Measurements from ENCODE around the gene MYLK4. TPM values are rescaled to one million over a fixed set of nuclear protein-coding genes. Genes with fewer than 3 reads are reported as not detected.

Gene MYLK4
- total and polyA plus RNA-seq, 2 of the 13 experiments (the other 11 are each of a cell fraction or from before 2014, with no cell fraction given) = 0.26 to 0.29 TPM

- TF ChIP-seq, protein P1, sequence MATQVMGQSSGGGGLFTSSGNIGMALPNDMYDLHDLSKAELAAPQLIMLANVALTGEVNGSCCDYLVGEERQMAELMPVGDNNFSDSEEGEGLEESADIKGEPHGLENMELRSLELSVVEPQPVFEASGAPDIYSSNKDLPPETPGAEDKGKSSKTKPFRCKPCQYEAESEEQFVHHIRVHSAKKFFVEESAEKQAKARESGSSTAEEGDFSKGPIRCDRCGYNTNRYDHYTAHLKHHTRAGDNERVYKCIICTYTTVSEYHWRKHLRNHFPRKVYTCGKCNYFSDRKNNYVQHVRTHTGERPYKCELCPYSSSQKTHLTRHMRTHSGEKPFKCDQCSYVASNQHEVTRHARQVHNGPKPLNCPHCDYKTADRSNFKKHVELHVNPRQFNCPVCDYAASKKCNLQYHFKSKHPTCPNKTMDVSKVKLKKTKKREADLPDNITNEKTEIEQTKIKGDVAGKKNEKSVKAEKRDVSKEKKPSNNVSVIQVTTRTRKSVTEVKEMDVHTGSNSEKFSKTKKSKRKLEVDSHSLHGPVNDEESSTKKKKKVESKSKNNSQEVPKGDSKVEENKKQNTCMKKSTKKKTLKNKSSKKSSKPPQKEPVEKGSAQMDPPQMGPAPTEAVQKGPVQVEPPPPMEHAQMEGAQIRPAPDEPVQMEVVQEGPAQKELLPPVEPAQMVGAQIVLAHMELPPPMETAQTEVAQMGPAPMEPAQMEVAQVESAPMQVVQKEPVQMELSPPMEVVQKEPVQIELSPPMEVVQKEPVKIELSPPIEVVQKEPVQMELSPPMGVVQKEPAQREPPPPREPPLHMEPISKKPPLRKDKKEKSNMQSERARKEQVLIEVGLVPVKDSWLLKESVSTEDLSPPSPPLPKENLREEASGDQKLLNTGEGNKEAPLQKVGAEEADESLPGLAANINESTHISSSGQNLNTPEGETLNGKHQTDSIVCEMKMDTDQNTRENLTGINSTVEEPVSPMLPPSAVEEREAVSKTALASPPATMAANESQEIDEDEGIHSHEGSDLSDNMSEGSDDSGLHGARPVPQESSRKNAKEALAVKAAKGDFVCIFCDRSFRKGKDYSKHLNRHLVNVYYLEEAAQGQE (IDR thresholded peaks at IDR 0.05; ENCODE audit: borderline replicate concordance in 1 of 2, low read depth in 1 of 2, low read length in 2 of 2) = peak in 1 of 2 experiments; percentile 52; a peak in 1 of 4 replicates
- TF ChIP-seq FOXP1 (IDR thresholded peaks at IDR 0.05) = no peak
- TF ChIP-seq FOXP1 (CRISPR knock-in tag; IDR thresholded peaks at IDR 0.05) = no peak
- no peak for TF ChIP-seq ZFP36L2 (CRISPR knock-in tag; IDR thresholded peaks at IDR 0.05)
- no peak for TF ChIP-seq SOX13 (IDR thresholded peaks at IDR 0.05)
- TF ChIP-seq SOX13 (CRISPR knock-in tag; conservative IDR thresholded peaks at IDR 0.05 in 1 of 2, IDR thresholded peaks at IDR 0.05 in 1 of 2) = 0 out of 4 replicates have a peak, but pooled peaks of 1 of the 2 experiments have one; percentile 27
- TF ChIP-seq ZSCAN21 (CRISPR knock-in tag; IDR thresholded peaks at IDR 0.05; ENCODE audit: borderline replicate concordance) = peak; percentile 81; the same call in 1 of the 2 replicates
- TF ChIP-seq ZSCAN25 (CRISPR knock-in tag; IDR thresholded peaks at IDR 0.05) = peak; percentile 68
- TF ChIP-seq, protein P2, sequence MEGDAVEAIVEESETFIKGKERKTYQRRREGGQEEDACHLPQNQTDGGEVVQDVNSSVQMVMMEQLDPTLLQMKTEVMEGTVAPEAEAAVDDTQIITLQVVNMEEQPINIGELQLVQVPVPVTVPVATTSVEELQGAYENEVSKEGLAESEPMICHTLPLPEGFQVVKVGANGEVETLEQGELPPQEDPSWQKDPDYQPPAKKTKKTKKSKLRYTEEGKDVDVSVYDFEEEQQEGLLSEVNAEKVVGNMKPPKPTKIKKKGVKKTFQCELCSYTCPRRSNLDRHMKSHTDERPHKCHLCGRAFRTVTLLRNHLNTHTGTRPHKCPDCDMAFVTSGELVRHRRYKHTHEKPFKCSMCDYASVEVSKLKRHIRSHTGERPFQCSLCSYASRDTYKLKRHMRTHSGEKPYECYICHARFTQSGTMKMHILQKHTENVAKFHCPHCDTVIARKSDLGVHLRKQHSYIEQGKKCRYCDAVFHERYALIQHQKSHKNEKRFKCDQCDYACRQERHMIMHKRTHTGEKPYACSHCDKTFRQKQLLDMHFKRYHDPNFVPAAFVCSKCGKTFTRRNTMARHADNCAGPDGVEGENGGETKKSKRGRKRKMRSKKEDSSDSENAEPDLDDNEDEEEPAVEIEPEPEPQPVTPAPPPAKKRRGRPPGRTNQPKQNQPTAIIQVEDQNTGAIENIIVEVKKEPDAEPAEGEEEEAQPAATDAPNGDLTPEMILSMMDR (CRISPR knock-in tag; IDR thresholded peaks at IDR 0.05) = peak; percentile 82
- TF ChIP-seq ZUFSP (CRISPR knock-in tag; IDR thresholded peaks at IDR 0.05; ENCODE audit: borderline replicate concordance) = peak; percentile 78; the same call in 1 of the 2 replicates
- TF ChIP-seq NFIC (IDR thresholded peaks at IDR 0.05; ENCODE audit: low read length) = no peak; the same call in 1 of the 2 replicates
- TF ChIP-seq, protein P3, sequence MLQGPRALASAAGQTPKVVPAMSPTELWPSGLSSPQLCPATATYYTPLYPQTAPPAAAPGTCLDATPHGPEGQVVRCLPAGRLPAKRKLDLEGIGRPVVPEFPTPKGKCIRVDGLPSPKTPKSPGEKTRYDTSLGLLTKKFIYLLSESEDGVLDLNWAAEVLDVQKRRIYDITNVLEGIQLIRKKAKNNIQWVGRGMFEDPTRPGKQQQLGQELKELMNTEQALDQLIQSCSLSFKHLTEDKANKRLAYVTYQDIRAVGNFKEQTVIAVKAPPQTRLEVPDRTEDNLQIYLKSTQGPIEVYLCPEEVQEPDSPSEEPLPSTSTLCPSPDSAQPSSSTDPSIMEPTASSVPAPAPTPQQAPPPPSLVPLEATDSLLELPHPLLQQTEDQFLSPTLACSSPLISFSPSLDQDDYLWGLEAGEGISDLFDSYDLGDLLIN (CRISPR knock-in tag; IDR thresholded peaks at IDR 0.05; ENCODE audit: borderline replicate concordance) = 0 out of 2 replicates have a peak, but pooled peaks have one; percentile 55
- no peak for TF ChIP-seq ZBTB1 (CRISPR knock-in tag; IDR thresholded peaks at IDR 0.05; ENCODE audit: borderline replicate concordance)
- no peak for TF ChIP-seq KDM5A (IDR thresholded peaks at IDR 0.05; ENCODE audit: borderline replicate concordance, low read length)
- TF ChIP-seq ZFP37 (CRISPR knock-in tag; IDR thresholded peaks at IDR 0.05; ENCODE audit: borderline replicate concordance) = peak; percentile 15; the same call in 1 of the 2 replicates
- peak; percentile 89 for TF ChIP-seq TFDP1 (CRISPR knock-in tag; IDR thresholded peaks at IDR 0.05; ENCODE audit: borderline replicate concordance)
- peak; percentile 64; the same call in 1 of the 2 replicates for TF ChIP-seq ARHGAP35 (CRISPR knock-in tag; IDR thresholded peaks at IDR 0.05; ENCODE audit: borderline replicate concordance)
Measured at GRCh38 chr6:2765166-2765895, 14.6 kb upstream of the MYLK4 start, which contains the start of gene WRNIP1 (continued).

All from HepG2 (cell line).